Esophagus (tissue), 2 donors: Measurements from ENCODE around the gene CNNM4. TPM values are rescaled to one million over a fixed set of nuclear protein-coding genes. Genes with fewer than 3 reads are reported as not detected.
"Not testable (repeated sequence)": the region's sequence is repeated elsewhere in the genome, so short reads cannot be mapped to it uniquely, and the experiment has no call there.

ENCODE experiments used
- H3K27ac ChIP-seq, 2 donors: one replicate each; pipeline ENCODE4 v1.5.1; 2013; ENCODE audit warnings: low read depth in 2 of 2, mild to moderate bottlenecking in 2 of 2, inconsistent platforms in 1 of 2, low read length in 1 of 2, moderate library complexity in 1 of 2
- H3K27me3 ChIP-seq, 2 donors: one replicate each; pipeline ENCODE4 v1.6.1; 2013; ENCODE audit warnings: low read length in 2 of 2, control low read depth in 1 of 2, mild to moderate bottlenecking in 1 of 2; ENCODE audit not compliant: insufficient read depth in 2 of 2, control insufficient read depth in 1 of 2
- H3K36me3 ChIP-seq, 2 donors: one replicate each; pipeline ENCODE4 v1.6.1; 2013; ENCODE audit warnings: low read length in 1 of 2; ENCODE audit not compliant: control insufficient read depth in 2 of 2, insufficient read depth in 2 of 2
- H3K4me1 ChIP-seq, 2 donors: one replicate each; pipeline ENCODE4 v1.6.1; 2013; ENCODE audit warnings: low read length in 1 of 2; ENCODE audit not compliant: control insufficient read depth in 2 of 2, insufficient read depth in 2 of 2
- H3K4me3 ChIP-seq, 2 donors: one replicate each; pipeline ENCODE4 v1.5.1; 2013; ENCODE audit warnings: low read length in 2 of 2, mild to moderate bottlenecking in 2 of 2, low read depth in 1 of 2, moderate library complexity in 1 of 2
- H3K9me3 ChIP-seq, 2 donors: one replicate each; pipeline ENCODE4 v1.6.1; 2013; ENCODE audit warnings: mild to moderate bottlenecking in 2 of 2, low read depth in 1 of 2, low read length in 1 of 2, moderate library complexity in 1 of 2; ENCODE audit not compliant: control insufficient read depth in 2 of 2, insufficient read depth in 1 of 2
- WGBS, 2 donors: extraction: QIAGEN DNeasy Blood & Tissue Kit; methylation state at CpG; one replicate each; pipeline ENCODE4 v1.1.7; 2013; 5-methylcytosine and 5-hydroxymethylcytosine counted together
- polyA plus RNA-seq, 2 donors: library from polyadenylated mRNA; stranded (reverse); fragments of 200-250 nt; gene quantifications; one replicate each; pipeline ENCODE4 v1.2.3, GENCODE V29; 2013
- donor health status: healthy with polysubstance abuse.
- donor health status: Bipolar disorder and iron deficiency.

Gene CNNM4
- polyA plus RNA-seq, 2 donors: 3.2 to 5.0 TPM

- 79 to 92% methylated on average over 4 of the region's 4 CpGs for WGBS, 2 donors
- Histone ChIP-seq H3K36me3 (no peaks in the 10 kb centered on the region), H3K4me3 (no peak overlapping the region), H3K27ac (no peak overlapping the region), H3K27me3 (no peaks in the 10 kb centered on the region), H3K9me3 (no peaks in the 10 kb centered on the region), H3K4me1 (peaks cover 1 to 3% of the 10 kb centered on the region in 2 donors)
These were observed 22.7 kb downstream of the CNNM4 start for GRCh38 chr2:96783388-96783787.

GRCh38 chr2:96787411-96787810 lies 26.7 kb downstream of the CNNM4 start:
- Histone ChIP-seq H3K4me1 (peaks cover 7 to 9% of the 10 kb centered on the region in 2 donors), H3K27ac (peak overlapping the region; percentile 78 to 79), H3K27me3 (no peaks in the 10 kb centered on the region), H3K9me3 (no peaks in the 10 kb centered on the region), H3K36me3 (no peaks in the 10 kb centered on the region), H3K4me3 (no peak overlapping the region)
- 87 to 90% methylated on average over 3 of the region's 3 CpGs for WGBS, 2 donors

- Histone ChIP-seq H3K4me3 (no peak overlapping the region), H3K27ac (peak overlapping the region; percentile 78 to 79), H3K4me1 (peaks cover 9 to 11% of the 10 kb centered on the region in 2 donors)
These were observed 27.9 kb downstream of the CNNM4 start for GRCh38 chr2:96788442-96789244.

GRCh38 chr2:96789245-96789617 lies 28.5 kb downstream of the CNNM4 start:
- Histone ChIP-seq H3K27ac (peak overlapping the region in 1 of 2 donors; percentile 1), H3K27me3 (no peaks in the 10 kb centered on the region), H3K4me3 (no peak overlapping the region), H3K4me1 (peaks cover 9 to 11% of the 10 kb centered on the region in 2 donors), H3K36me3 (no peaks in the 10 kb centered on the region), H3K9me3 (no peaks in the 10 kb centered on the region)
- WGBS, 2 donors: 75 to 82% methylated on average over 6 of the region's 6 CpGs

More at GRCh38 chr2:96788442-96789244, 27.9 kb downstream of the CNNM4 start:
- WGBS, 2 donors: 65 to 71% methylated on average over 17 of the region's 17 CpGs
- H3K36me3 ChIP-seq: no peaks in the 10 kb centered on the region
- H3K27me3 ChIP-seq: no peaks in the 10 kb centered on the region
- H3K9me3 ChIP-seq: no peaks in the 10 kb centered on the region

GRCh38 chr2:96792772-96793749 lies 32.4 kb downstream of the CNNM4 start:
- no peaks in the 10 kb centered on the region for H3K9me3 ChIP-seq
- H3K27ac ChIP-seq: no peak overlapping the region
- peaks cover 9 to 10% of the 10 kb centered on the region in 2 donors for H3K4me1 ChIP-seq
- WGBS, 2 donors: 87% methylated on average over 17 of the region's 17 CpGs
- H3K36me3 ChIP-seq: peaks cover 0 to 10% of the 10 kb centered on the region in 2 donors
- no peak overlapping the region for H3K4me3 ChIP-seq
- H3K27me3 ChIP-seq: no peaks in the 10 kb centered on the region

GRCh38 chr2:96795076-96795475 lies 34.4 kb downstream of the CNNM4 start:
- H3K27me3 ChIP-seq: no peaks in the 10 kb centered on the region
- WGBS, 2 donors: 96 to 97% methylated on average over 6 of the region's 6 CpGs
- peaks cover 0 to 20% of the 10 kb centered on the region in 2 donors for H3K36me3 ChIP-seq
- peaks cover 0 to 8% of the 10 kb centered on the region in 2 donors for H3K4me1 ChIP-seq
- H3K9me3 ChIP-seq: no peaks in the 10 kb centered on the region
- H3K4me3 ChIP-seq: no peak overlapping the region
- no peak overlapping the region for H3K27ac ChIP-seq

- Histone ChIP-seq H3K36me3 (peaks cover 0 to 24% of the 10 kb centered on the region in 2 donors), H3K4me1 (peaks cover 0 to 11% of the 10 kb centered on the region in 2 donors)
- not testable (repeated sequence) for H3K9me3 ChIP-seq, H3K4me3 ChIP-seq, H3K27ac ChIP-seq, H3K27me3 ChIP-seq
- 87 to 93% methylated on average over 6 of the region's 6 CpGs for WGBS, 2 donors
These were observed 35.8 kb downstream of the CNNM4 start for GRCh38 chr2:96796497-96796896.

GRCh38 chr2:96797066-96797625 lies 36.4 kb downstream of the CNNM4 start:
- H3K4me1 ChIP-seq: peaks cover 0 to 11% of the 10 kb centered on the region in 2 donors
- no peaks in the 10 kb centered on the region for H3K27me3 ChIP-seq
- no peak overlapping the region for H3K27ac ChIP-seq
- peaks cover 0 to 6% of the 10 kb centered on the region in 2 donors for H3K9me3 ChIP-seq
- 95% methylated on average over 23 of the region's 23 CpGs for WGBS, 2 donors
- H3K36me3 ChIP-seq: peaks cover 2 to 31% of the 10 kb centered on the region in 2 donors
- no peak overlapping the region for H3K4me3 ChIP-seq
